H1 (cell line): ENCODE results near the gene THAP11. TPM values are rescaled to one million over a fixed set of nuclear protein-coding genes. Genes with fewer than 3 reads are reported as not detected.

Experiments used
- CTBP2 ChIP-seq: IDR thresholded peaks from 2 replicates; pipeline ENCODE4 v1.7.0; 2011; ENCODE audit warnings: borderline replicate concordance, mild to moderate bottlenecking, moderate library complexity, mixed read lengths, low read length; ENCODE audit not compliant: insufficient read depth, insufficient read length
- GTF2F1 ChIP-seq: IDR thresholded peaks from 2 replicates; pipeline ENCODE4 v1.6.1; 2012; ENCODE audit warnings: low read depth, low read length, improper control_type of control experiment, borderline replicate concordance
- JUND ChIP-seq: IDR thresholded peaks from 2 replicates; pipeline ENCODE4 v1.6.1; 2011; ENCODE audit warnings: mild to moderate bottlenecking, improper control_type of control experiment, low read length
- PHF8 ChIP-seq: fragments of 200-600 bp; sonication (generic); conservative IDR thresholded peaks from 2 replicates; pipeline ENCODE4 v1.7.1; 2012; ENCODE audit warnings: low read depth, mild to moderate bottlenecking, inconsistent platforms, low read length, moderate library complexity
- POLR2A ChIP-seq, 2 experiments: IDR thresholded peaks; 1 replicate in 1 of 2; 2 replicates in 1 of 2; pipeline ENCODE4 v1.6.1; 2011; ENCODE audit warnings: low read depth in 2 of 2, low read length in 2 of 2, mild to moderate bottlenecking in 2 of 2; ENCODE audit errors: control extremely low read depth in 1 of 2
- RBBP5 ChIP-seq: IDR thresholded peaks from 2 replicates; pipeline ENCODE4 v1.7.1; 2012; ENCODE audit warnings: low read depth, mild to moderate bottlenecking, inconsistent platforms, low read length, moderate library complexity, borderline replicate concordance
- SAP30 ChIP-seq: fragments of 300-600 bp; sonication (generic); IDR thresholded peaks from 2 replicates; pipeline ENCODE4 v1.7.1; 2012; ENCODE audit warnings: low read length, moderate library complexity, mild to moderate bottlenecking, inconsistent platforms; ENCODE audit not compliant: insufficient read depth, insufficient replicate concordance
- polyA plus RNA-seq, 7 experiments: library from polyadenylated mRNA; depleted of rRNA in 3 of 7; stranded (reverse) in 5 of 7; unstranded in 2 of 7; fragments of >200 nt in 5 of 7; fragments of 200-250 nt in 2 of 7; gene quantifications; 1 replicate in 5 of 7; 2 replicates in 1 of 7; 4 replicates in 1 of 7; pipeline versions ENCODE4 v1.2.1 to v1.2.3, GENCODE V29; 2011 to 2013; ENCODE audit warnings: missing spikeins in 2 of 7, mixed read lengths in 2 of 7
- total RNA-seq: library from RNA; stranded (reverse); fragmentation: NEBNext Ultra II Directional; extraction: Animal tissue kit (Norgen Biotek cat#: 25700); gene quantifications from 2 replicates; pipeline ENCODE4 v1.2.1, GENCODE V29; 2021

Gene THAP11
- total and polyA plus RNA-seq, 2 of the 8 experiments (the other 6 are each of a cell fraction or from before 2014, with no cell fraction given), result 50.8 to 54.8 TPM

- TF ChIP-seq SAP30, result no peak
- no peak for TF ChIP-seq GTF2F1
- TF ChIP-seq POLR2A (IDR thresholded peaks at IDR 0.05; ENCODE audit: control extremely low read depth in 1 of 2, low read depth in 2 of 2, low read length in 2 of 2), result no peak
- TF ChIP-seq CTBP2, result no peak
- no peak for TF ChIP-seq RBBP5
- no peak for TF ChIP-seq JUND
- no peak for TF ChIP-seq PHF8
- TF ChIP-seq, all 59 proteins: peak for 0
Observed at GRCh38 chr16:67801241-67801640, 40.9 kb upstream of the THAP11 start (continued).
